ENCODE results near the gene MYO1F.

Gene MYO1F

GRCh38 chr19:8506402-8506957, 70.8 kb downstream of the MYO1F start:
- Mint-ChIP-seq H3K4me1 (ENCODE audit: low read depth) (peaks cover 10% of the 10 kb centered on the region), H3K4me3 (peak overlapping the region; percentile 90), H3K27ac (peak overlapping the region; percentile 34), H3K36me3 (no peaks in the 10 kb centered on the region), H3K27me3 (no peaks in the 10 kb centered on the region), H3K9me3 (ENCODE audit: low read depth) (no peaks in the 10 kb centered on the region)

DNA sequence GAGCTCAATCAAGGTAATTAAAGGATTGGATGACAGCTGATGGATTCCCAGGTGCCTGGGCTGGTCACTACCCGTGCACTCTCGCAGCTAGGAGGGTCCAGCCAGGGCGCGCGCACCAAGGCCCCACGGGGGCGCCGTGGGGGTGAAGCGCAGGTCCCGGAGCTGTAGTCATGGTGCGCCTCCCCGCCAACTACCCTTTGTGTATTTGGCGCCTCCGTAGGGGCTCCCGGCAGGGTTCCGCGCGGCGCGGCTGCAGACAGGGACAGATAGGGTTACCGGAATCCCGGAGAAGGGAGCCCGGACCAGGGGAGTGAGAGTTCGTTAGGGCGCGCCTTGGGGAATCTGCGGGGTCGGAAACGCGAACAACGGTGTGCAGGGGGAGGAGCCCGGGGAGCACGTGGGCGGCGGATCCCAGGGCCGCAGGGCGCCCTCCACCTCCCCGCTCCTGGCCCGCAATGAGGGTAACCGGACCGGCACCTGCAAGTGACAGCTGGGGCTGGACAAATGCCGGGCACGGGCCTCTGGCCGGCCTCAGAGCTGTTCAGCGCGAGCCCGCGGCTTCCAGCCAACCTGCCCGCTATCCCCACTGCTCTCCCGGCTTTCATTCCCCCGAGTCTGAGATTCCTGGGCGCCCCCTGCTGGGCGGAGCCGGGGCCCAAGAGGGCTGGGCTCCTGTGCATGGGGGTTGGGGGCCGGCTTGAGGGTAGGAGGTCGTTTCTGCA, 71.4 kb downstream of the MYO1F start:
- H3K27me3 Mint-ChIP-seq: no peaks in the 10 kb centered on the region

DNA sequence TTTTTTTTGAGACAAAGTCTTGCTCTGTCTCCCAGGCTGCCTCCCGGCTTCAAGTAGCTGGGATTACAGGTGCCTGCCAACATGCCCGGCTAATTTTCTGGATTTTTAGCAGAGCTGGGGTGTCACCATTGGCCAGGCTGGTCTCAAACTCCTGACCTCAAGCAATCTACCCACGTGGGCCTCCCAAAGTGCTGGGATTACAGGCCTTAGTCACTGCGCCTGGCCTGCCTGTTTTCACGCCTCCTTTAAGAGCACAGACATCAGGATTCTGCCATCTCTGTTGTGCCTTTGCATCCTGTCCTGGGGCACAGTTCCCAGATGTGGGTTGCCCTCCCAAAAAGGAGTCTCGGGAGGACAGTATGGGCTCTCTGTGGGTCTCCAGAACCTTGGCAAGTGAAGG, 72.3 kb downstream of the MYO1F start:
- peak overlapping the region; percentile 70 for H3K4me3 Mint-ChIP-seq
- no peak overlapping the region for H3K27ac Mint-ChIP-seq
- H3K36me3 Mint-ChIP-seq: no peaks in the 10 kb centered on the region
- peaks cover 17% of the 10 kb centered on the region for H3K4me1 Mint-ChIP-seq (ENCODE audit: low read depth)
- H3K9me3 Mint-ChIP-seq (ENCODE audit: low read depth): no peaks in the 10 kb centered on the region
- H3K27me3 Mint-ChIP-seq: no peaks in the 10 kb centered on the region

More for the DNA sequence above, 71.4 kb downstream of the MYO1F start:
- Mint-ChIP-seq H3K36me3 (no peaks in the 10 kb centered on the region), H3K4me3 (peak overlapping the region; percentile 90), H3K27ac (peak overlapping the region; percentile 85), H3K4me1 (ENCODE audit: low read depth) (peaks cover 10% of the 10 kb centered on the region), H3K9me3 (ENCODE audit: low read depth) (no peaks in the 10 kb centered on the region)

DNA sequence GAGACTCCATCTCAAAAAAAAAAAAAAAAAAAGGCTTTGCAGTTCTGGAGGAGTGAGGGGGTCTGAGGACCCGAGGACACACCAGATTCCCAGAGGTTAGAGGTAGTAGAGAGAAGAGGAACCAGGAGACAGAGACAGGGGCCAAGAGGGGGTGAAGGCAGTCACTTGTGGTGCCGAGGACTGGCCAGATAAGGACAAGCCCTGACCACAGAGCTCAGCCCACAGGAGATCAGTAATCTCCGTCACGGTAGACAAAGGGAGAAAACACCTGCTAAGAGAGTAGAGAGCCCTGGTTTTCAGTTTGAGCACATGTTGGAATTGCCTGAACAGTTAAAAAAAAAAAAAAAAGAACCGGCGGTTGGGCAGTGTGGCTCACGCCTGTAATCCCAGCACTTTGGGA, 73.1 kb downstream of the MYO1F start:
- H3K4me3 Mint-ChIP-seq: peak overlapping the region; percentile 10
- no peaks in the 10 kb centered on the region for H3K27me3 Mint-ChIP-seq
- peak overlapping the region; percentile 41 for H3K27ac Mint-ChIP-seq
- H3K9me3 Mint-ChIP-seq (ENCODE audit: low read depth): no peaks in the 10 kb centered on the region
- peaks cover 17% of the 10 kb centered on the region for H3K4me1 Mint-ChIP-seq (ENCODE audit: low read depth)
- no peaks in the 10 kb centered on the region for H3K36me3 Mint-ChIP-seq

DNA sequence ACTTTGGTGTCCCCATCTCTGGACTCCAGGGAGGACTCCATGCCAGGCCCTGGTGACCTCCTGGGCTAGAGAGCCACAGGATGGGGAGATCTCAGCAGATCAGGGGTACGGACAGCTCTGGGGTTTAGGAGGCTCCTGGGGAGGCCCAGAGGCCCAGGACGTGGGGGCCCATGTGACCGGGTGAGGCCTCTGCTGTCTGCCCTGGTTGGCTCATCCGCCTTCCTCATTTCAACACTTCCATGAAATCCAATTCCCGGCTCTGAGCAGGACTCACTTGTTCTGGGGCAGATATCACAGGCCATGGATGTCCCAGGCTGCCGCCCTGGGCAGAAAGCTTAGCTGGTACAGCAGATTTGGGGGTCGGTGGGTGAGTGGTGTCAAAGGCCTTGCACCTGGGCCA, 73.7 kb downstream of the MYO1F start:
- Mint-ChIP-seq H3K4me3 (no peak overlapping the region), H3K9me3 (ENCODE audit: low read depth) (no peaks in the 10 kb centered on the region), H3K27me3 (no peaks in the 10 kb centered on the region), H3K27ac (no peak overlapping the region), H3K4me1 (ENCODE audit: low read depth) (peaks cover 17% of the 10 kb centered on the region), H3K36me3 (no peaks in the 10 kb centered on the region)

GRCh38 chr19:8501981-8502380, 75.3 kb downstream of the MYO1F start:
- H3K4me1 Mint-ChIP-seq (ENCODE audit: low read depth): peaks cover 17% of the 10 kb centered on the region
- no peak overlapping the region for H3K4me3 Mint-ChIP-seq
- H3K9me3 Mint-ChIP-seq (ENCODE audit: low read depth): no peaks in the 10 kb centered on the region
- H3K27me3 Mint-ChIP-seq: no peaks in the 10 kb centered on the region
- H3K27ac Mint-ChIP-seq: no peak overlapping the region
- H3K36me3 Mint-ChIP-seq: no peaks in the 10 kb centered on the region

DNA sequence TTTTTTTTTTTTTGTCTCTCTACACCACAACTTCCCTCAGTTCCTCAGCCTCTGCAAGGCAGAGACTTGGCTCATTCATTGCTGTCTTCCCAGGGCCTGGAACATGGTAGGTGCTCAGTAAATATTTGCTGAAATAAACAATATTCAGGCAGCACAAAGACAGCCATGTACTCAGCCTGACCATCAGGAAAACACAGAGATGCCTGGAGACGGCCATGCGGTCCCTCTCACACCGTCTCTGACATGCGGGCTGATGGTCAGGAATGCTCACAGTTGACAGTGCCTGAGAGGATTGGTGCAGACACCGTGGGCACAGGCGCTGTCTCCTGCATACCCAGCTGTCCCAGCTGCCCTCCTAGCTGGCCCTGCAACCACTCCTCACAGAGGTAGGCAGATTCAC, 75.7 kb downstream of the MYO1F start:
- Mint-ChIP-seq H3K36me3 (no peaks in the 10 kb centered on the region), H3K4me3 (no peak overlapping the region), H3K27me3 (no peaks in the 10 kb centered on the region)

GRCh38 chr19:8500158-8500557, 77.1 kb downstream of the MYO1F start:
- peaks cover 19% of the 10 kb centered on the region for H3K4me1 Mint-ChIP-seq (ENCODE audit: low read depth)
- H3K4me3 Mint-ChIP-seq: no peak overlapping the region
- no peak overlapping the region for H3K27ac Mint-ChIP-seq
- H3K36me3 Mint-ChIP-seq: no peaks in the 10 kb centered on the region
- no peaks in the 10 kb centered on the region for H3K9me3 Mint-ChIP-seq (ENCODE audit: low read depth)
- no peaks in the 10 kb centered on the region for H3K27me3 Mint-ChIP-seq

More for the DNA sequence above, 75.7 kb downstream of the MYO1F start:
- Mint-ChIP-seq H3K27ac (no peak overlapping the region), H3K4me1 (ENCODE audit: low read depth) (peaks cover 17% of the 10 kb centered on the region), H3K9me3 (ENCODE audit: low read depth) (no peaks in the 10 kb centered on the region)

GRCh38 chr19:8499048-8499833, 78.0 kb downstream of the MYO1F start:
- Mint-ChIP-seq H3K4me3 (no peak overlapping the region), H3K4me1 (ENCODE audit: low read depth) (peaks cover 19% of the 10 kb centered on the region), H3K9me3 (ENCODE audit: low read depth) (no peaks in the 10 kb centered on the region), H3K27ac (no peak overlapping the region), H3K27me3 (no peaks in the 10 kb centered on the region), H3K36me3 (no peaks in the 10 kb centered on the region)

DNA sequence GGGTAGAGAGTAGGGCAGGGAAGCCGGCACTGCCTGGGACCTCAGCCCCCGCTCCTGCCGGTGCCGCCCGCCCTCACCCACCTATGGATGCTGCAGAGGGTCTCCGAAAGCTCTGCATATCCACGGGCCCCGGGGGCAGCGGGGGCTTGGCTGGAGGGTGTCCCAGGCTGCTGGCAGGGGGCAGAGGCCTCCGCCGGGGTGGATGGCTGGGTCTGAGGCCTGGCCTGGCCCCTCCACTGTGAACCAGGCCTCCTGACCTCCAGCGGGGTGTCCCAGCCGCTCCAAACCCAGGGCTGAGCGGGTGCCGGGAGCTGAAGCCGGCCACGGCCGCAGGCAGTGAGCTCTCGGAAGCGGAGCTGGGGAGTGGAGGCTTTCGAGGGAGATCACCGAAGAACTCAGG, 78.9 kb downstream of the MYO1F start:
- Mint-ChIP-seq H3K9me3 (ENCODE audit: low read depth) (no peaks in the 10 kb centered on the region), H3K4me3 (no peak overlapping the region), H3K36me3 (no peaks in the 10 kb centered on the region), H3K27me3 (no peaks in the 10 kb centered on the region), H3K4me1 (ENCODE audit: low read depth) (peaks cover 21% of the 10 kb centered on the region), H3K27ac (no peak overlapping the region)

DNA sequence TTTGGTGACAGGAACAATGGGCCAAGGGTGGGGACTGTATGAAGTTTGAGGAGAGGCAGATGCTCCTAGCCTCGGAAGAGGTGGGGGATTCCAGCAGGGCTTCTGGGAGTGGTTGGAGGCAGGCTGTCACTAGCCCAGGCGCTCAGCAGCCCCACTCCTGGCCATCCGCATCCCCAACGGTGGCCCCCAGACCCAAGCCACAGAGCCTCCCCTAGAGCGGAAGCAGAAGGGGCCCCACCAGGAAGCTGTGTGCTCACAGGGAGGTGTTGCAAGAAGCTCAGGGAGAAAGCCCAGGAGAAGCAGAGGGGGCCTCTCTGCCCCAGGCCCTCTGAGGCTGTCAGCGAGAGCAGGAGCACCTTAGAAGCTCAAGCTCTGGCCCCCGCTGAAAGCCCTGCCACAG, 83.1 kb downstream of the MYO1F start:
- peaks cover 19% of the 10 kb centered on the region for H3K4me1 Mint-ChIP-seq (ENCODE audit: low read depth)
- H3K36me3 Mint-ChIP-seq: no peaks in the 10 kb centered on the region
- H3K27ac Mint-ChIP-seq: peak overlapping the region; percentile 66
- H3K27me3 Mint-ChIP-seq: no peaks in the 10 kb centered on the region
- no peak overlapping the region for H3K4me3 Mint-ChIP-seq
- H3K9me3 Mint-ChIP-seq (ENCODE audit: low read depth): no peaks in the 10 kb centered on the region

GRCh38 chr19:8491574-8491973, 85.7 kb downstream of the MYO1F start:
- no peaks in the 10 kb centered on the region for H3K9me3 Mint-ChIP-seq (ENCODE audit: low read depth)
- peaks cover 7% of the 10 kb centered on the region for H3K36me3 Mint-ChIP-seq
- no peak overlapping the region for H3K27ac Mint-ChIP-seq
- H3K27me3 Mint-ChIP-seq: no peaks in the 10 kb centered on the region
- H3K4me3 Mint-ChIP-seq: no peak overlapping the region
- peaks cover 38% of the 10 kb centered on the region for H3K4me1 Mint-ChIP-seq (ENCODE audit: low read depth)

GRCh38 chr19:8490873-8491272, 86.4 kb downstream of the MYO1F start:
- no peaks in the 10 kb centered on the region for H3K27me3 Mint-ChIP-seq
- peak overlapping the region; percentile 22 for H3K27ac Mint-ChIP-seq
- peaks cover 42% of the 10 kb centered on the region for H3K4me1 Mint-ChIP-seq (ENCODE audit: low read depth)
- peaks cover 7% of the 10 kb centered on the region for H3K36me3 Mint-ChIP-seq
- no peaks in the 10 kb centered on the region for H3K9me3 Mint-ChIP-seq (ENCODE audit: low read depth)
- H3K4me3 Mint-ChIP-seq: no peak overlapping the region

DNA sequence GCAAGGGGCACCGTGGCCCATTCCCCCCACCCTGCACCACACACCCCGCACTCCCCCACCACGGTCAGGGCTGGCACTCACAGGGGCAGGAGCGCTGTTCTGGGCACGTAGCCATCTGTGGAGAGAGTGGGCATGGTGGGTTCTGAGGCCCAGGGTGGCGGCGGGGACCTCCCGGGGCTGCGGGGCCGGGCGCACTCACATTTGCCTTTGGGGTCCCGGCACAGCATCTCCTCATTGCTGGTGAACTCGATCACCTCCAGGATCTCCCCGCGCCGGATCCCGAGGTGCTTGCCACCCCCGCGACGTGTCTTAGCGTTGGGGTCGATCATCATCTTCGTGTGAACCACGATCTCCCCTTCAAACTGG, 86.9 kb downstream of the MYO1F start:
- Mint-ChIP-seq H3K36me3 (peaks cover 7% of the 10 kb centered on the region), H3K4me1 (ENCODE audit: low read depth) (peaks cover 37% of the 10 kb centered on the region)

DNA sequence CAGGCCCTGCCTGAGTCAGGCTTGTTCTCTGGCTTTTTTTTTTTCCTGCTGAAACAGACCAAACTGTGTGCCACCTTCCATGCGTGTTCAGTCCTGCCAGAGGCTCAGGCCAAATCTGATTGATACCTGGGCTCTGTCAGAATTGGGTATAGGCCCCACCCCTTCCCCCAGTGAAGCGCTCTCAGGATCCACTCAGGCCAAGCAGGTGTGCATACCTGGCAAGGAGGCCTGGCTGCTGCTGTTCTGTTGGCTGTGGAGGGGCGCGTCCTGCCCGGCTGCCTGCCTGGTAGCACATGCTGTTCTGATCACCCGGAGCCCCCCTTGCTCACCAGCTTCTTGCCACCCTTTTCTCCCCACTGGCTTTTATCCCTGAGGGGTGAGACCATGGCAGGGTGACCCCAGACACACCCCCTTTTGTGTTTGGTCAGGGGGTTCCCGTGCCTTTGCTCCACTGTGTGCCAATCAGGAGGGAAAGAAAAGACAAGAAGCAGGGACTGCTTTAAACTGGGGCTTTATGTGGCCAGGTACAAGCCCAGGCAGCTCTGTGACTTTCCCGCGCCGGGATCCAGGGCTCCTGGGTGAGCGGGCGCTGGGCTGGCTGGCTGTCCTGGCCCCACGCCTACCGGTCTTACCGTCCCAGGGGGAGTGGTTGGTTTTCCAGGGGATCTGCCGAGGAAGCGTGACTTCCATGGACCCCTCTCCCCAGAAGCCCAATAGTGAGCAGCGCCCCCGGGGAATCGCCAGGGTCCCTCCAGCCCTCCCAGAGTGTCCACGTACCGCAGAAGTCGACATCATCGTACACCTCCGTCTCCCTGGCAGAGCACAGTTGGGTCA, 87.5 kb downstream of the MYO1F start:
- Mint-ChIP-seq H3K4me1 (ENCODE audit: low read depth) (peaks cover 37% of the 10 kb centered on the region), H3K27me3 (no peaks in the 10 kb centered on the region), H3K36me3 (peaks cover 7% of the 10 kb centered on the region), H3K9me3 (ENCODE audit: low read depth) (no peaks in the 10 kb centered on the region), H3K4me3 (no peak overlapping the region), H3K27ac (peak overlapping the region; percentile 54)

More for the DNA sequence above, 86.9 kb downstream of the MYO1F start:
- Mint-ChIP-seq H3K9me3 (ENCODE audit: low read depth) (no peaks in the 10 kb centered on the region), H3K4me3 (no peak overlapping the region), H3K27ac (no peak overlapping the region), H3K27me3 (no peaks in the 10 kb centered on the region)

All from activated naive CD8-positive, alpha-beta T cell (primary cell).